CD4-positive, alpha-beta T cell treated with Interleukin-4 for 4 hours (primary cell): ENCODE measurements around the gene USP5.
A peak's percentile ranks its signal among the peaks of the same experiment; 100 is the strongest.
"Not testable (repeated sequence)": the region's sequence is repeated elsewhere in the genome, so short reads cannot be mapped to it uniquely, and the experiment has no call there.

Source experiments
- DNase-seq: peaks from one replicate; pipeline ENCODE4 v3.0.0-alpha.2; 2020

The USP5 gene

GRCh38 chr12:6890789-6891645, 39.1 kb downstream of the USP5 start:
- peak; percentile 96 for DNase-seq

- DNase-seq = no peak
Measured at GRCh38 chr12:6891646-6892001, 39.7 kb downstream of the USP5 start.

- DNase-seq = not testable (repeated sequence)
Measured at GRCh38 chr12:6892683-6893082, 40.7 kb downstream of the USP5 start.

- no peak for DNase-seq
Measured at GRCh38 chr12:6894321-6894720, 42.4 kb downstream of the USP5 start.

- DNase-seq = no peak
Measured at GRCh38 chr12:6896846-6897435, 45.0 kb downstream of the USP5 start.

- no peak for DNase-seq
Measured at GRCh38 chr12:6899427-6899826, 47.5 kb downstream of the USP5 start.

- peak; percentile 37 for DNase-seq
Measured at GRCh38 chr12:6899837-6900519, 48.0 kb downstream of the USP5 start.

GRCh38 chr12:6902448-6902847, 50.5 kb downstream of the USP5 start:
- no peak for DNase-seq

- no peak for DNase-seq
Measured at GRCh38 chr12:6903722-6904121, 51.8 kb downstream of the USP5 start.

GRCh38 chr12:6904280-6905276, 52.6 kb downstream of the USP5 start, which contains the start of gene LRRC23:
TSS of gene LRRC23 (plus strand) at chr12:6904822. CDS start at chr12:6905634, 812 bp downstream.
- peak; percentile 99 for DNase-seq

- no peak for DNase-seq
Measured at GRCh38 chr12:6905414-6906040, 53.6 kb downstream of the USP5 start.

GRCh38 chr12:6908141-6908540, 56.2 kb downstream of the USP5 start:
- DNase-seq = not testable (repeated sequence)

- DNase-seq = no peak
Measured at GRCh38 chr12:6909421-6910145, 57.6 kb downstream of the USP5 start.

GRCh38 chr12:6912164-6912935, 60.4 kb downstream of the USP5 start:
- DNase-seq = no peak

- peak; percentile 90 for DNase-seq
Measured at GRCh38 chr12:6914246-6914946, 62.4 kb downstream of the USP5 start, which contains the start of gene ENO2. TSS of gene ENO2 (plus strand) at chr12:6914580. CDS start at chr12:6915833, 1,253 bp downstream.

- no peak for DNase-seq
Measured at GRCh38 chr12:6914947-6915788, 63.2 kb downstream of the USP5 start.

GRCh38 chr12:6915789-6916285, 63.9 kb downstream of the USP5 start:
- no peak for DNase-seq
